Activated effector memory CD4-positive, alpha-beta T cell treated with anti-CD3 and anti-CD28 coated beads, Interleukin-2, amount 50 U/mL, for 16 hours (primary cell): Measurements from ENCODE around the gene TCF7L1.

Experiments used
- DNase-seq: peaks from one replicate; pipeline ENCODE4 v3.0.0-alpha.2; 2020

The TCF7L1 gene

DNA sequence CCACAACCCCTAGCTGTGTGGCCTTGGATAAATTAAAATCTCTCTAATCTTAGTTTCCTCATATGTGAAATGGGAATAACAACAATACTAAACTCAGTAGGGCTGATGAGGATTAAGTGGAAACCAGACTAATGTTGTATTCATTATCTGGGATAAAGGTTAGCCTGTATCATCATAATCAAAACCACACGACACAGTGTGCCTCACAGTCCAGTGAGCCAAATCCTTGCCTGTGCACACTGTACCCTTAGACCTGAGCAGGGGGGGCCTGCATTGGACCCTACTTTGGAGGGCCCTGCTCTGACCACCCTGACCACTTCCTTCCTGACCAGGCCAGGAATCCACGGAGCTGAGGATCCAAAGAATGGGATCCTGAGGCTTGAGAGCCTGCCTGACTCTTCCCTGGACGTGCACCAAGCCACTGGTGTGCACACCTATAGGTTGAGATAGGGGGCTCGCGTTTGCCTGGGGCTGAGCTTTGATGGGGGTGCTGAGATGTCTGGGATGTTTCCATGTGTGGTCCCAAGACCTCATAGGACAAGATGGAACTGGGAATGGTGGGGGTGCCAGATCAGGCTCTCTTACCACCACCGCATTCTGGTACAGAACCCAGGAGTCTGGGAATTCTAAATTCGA is 124.9 kb downstream of the TCF7L1 start:
- DNase-seq = no peak

- no peak for DNase-seq
These were observed 126.0 kb downstream of the TCF7L1 start for GRCh38 chr2:85259101-85259590.

GRCh38 chr2:85259879-85260278 is 126.7 kb downstream of the TCF7L1 start:
- no peak for DNase-seq

DNA sequence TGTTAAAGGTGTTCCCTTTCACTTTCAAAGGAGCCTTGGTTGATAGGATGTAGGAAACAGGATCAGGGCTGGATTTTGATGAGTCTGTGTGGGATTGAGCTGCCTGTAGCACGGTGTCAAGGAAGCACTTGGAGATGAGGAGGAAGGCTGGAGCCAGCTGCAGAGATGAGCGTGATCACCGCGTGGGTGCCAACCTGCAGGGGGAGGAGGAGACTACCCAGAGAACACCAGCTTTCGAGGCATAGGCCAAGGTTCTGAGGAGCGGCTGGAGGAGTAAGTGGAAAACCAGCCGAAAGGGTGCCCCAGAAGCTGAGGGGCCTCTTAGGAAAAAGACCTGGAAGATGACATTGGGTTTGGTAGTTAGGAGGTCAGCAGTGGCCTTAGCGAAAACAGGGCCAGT is 130.4 kb downstream of the TCF7L1 start:
- DNase-seq = no peak

DNA sequence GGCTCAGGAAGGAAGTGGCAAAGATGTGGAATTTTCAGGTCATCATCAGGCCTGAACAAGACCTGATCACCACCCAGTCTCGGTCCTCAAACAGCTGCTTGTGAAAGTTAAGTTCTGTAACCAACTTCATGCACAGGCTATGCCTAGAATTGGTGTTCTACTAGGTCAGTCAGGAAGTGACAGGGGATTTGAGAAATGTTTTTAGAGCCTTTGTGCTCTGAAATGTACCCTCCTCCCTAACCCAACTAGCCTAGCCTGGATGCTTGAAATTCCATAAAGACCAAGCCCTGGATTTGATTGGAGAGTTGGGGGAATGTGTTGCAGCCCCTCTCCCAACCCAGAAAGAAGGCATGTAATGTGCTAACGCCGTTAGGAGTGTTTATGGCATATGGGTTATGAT is 131.3 kb downstream of the TCF7L1 start:
- DNase-seq = no peak

GRCh38 chr2:85265304-85265703 is 132.1 kb downstream of the TCF7L1 start:
- no peak for DNase-seq

- peak; percentile 89 for DNase-seq
These were observed 133.2 kb downstream of the TCF7L1 start for GRCh38 chr2:85266146-85267041.

DNA sequence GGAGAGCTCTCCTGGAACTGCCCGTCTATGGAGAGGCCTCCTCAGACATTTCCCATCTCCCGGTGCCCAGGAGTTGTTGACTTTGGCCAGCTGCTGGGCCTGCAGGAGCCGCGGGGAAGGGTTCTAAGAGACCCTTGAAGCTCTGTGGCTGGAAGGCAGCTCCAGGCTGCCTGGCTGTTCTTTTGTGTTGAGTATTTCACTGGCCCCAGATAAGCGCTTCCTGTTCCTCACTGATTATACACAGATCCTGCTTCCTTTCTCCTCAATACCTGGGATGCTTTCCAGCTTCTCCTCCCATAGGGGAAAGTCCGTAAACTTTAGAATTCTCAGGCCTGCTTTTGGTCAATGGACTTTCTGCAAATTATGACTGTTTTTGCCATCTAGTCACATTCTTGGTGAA is 136.8 kb downstream of the TCF7L1 start:
- no peak for DNase-seq

DNA sequence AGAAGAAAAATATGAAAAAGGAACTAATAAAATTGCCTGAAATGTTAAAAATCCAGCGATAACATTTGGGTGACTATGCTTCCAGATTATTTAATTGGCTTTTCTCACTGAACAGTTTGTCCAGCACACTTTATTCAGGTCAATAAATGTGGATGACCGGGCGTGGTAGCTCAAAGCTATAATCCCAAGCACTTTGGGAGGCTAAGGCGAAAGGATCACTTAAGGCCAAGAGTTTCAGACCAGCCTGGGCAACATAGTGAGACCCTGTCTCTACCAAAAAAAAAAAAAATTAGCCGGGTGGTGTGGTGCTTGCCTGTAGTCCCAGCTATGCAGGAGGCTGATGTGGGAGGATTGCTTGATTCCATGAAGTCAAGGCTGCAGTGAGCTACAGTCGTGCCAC is 139.2 kb downstream of the TCF7L1 start:
- DNase-seq = no peak

GRCh38 chr2:85273738-85274731 is 140.8 kb downstream of the TCF7L1 start:
- no peak for DNase-seq

DNA sequence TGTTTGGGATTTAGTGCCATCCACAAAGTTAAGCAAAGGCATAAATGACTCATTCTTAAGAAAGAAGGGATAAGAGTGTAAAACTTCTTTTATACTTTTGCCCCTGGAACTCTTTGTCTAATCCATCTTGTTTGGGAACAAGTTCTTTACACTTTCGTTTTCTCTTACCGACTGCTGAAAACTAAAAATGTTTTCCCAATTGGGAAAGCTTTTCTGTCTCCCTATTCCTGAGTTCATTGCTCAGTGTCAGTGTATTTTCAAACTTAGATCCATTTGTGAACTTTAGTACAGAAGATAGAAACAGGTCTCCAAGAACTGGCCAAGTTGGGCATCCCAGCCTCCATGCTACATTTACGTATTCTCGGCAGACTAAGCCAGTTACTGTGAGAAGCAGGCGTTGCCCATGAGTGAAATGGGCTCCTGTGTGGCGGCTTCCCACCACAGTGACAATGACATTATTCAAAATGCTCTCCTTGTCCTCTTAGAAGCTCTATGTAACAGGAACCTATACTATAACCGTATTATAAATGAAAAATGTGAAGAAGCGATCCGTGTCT is 142.9 kb downstream of the TCF7L1 start:
- DNase-seq = peak; percentile 19

- DNase-seq = no peak
These were observed 143.5 kb downstream of the TCF7L1 start for GRCh38 chr2:85276571-85277118.

DNA sequence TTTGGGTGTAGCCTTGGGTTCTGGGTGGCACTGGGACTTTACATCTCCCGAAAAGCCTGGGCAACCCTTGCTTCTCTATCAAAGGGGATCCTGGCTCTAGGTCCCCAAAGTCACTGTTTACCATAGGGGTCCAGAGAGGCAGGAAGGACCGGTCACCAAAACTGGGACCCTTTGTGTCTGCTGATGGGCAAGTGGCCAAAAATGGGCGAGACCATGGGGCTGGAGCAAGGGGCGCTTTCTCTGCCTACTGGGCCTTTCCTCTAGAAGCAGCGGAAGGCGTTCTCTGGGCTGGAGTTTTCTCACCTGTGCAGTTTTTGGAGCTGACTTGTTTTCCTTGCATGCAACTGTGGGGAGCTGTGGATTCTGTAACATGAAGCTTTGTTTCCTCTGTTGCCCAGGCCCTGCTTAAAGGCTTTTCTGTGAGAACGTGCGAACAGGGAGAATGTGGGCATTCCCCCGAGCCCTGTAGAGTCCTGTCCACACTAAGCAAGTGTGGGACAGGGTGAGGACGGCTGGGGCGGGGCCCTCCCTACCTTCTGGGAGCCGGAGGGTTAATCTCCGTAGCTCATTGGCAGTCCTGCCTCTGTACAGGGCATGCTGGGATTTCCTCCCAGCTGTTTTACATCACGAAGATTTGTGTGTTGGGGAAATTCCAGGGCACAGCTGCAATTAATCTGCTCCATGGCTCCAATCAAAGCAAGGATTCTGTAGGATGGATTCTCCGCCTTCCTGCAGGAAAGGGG is 144.4 kb downstream of the TCF7L1 start:
- DNase-seq = peak; percentile 48

DNA sequence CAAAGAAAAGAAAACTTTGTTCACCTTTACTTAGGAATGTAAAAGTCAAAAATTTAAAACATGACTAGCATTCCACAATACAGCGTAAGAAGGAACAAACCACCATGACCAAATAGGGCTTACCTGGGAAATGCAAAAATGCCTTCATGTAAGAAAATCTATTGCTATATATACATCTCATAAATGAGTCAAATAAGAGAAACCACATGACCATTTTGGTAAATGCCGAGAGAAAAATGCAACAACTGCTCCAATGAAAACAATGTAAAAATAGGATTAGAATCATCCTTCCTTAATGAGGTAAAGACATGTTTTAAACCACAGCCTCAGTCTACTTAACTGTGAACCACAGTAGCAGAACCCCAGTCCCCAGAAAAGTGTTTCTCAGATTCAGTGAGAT is 145.2 kb downstream of the TCF7L1 start:
- DNase-seq = no peak

DNA sequence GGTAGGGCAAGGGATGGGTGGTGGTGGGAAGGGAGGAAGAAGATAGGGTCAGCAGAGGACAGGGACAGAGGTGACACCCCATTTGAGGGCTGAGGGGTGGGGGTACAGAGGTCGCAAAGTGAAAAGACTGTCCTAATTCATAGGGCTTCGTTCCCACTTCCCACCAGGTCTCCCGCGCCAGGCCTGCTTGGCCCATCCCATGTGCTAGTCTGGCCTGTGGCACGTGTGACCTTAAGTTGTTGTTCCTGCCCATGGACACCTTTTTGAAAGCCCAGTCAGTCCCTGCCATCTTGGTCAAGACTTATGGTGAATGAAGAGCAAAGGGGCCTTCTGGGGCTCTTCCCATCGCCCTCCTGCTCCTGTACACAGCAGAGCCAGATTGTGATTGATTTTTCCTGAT is 148.4 kb downstream of the TCF7L1 start:
- DNase-seq = no peak

- DNase-seq = no peak
These were observed 149.7 kb downstream of the TCF7L1 start for GRCh38 chr2:85282914-85283313.

GRCh38 chr2:85283641-85284040 is 150.4 kb downstream of the TCF7L1 start:
- DNase-seq = no peak

DNA sequence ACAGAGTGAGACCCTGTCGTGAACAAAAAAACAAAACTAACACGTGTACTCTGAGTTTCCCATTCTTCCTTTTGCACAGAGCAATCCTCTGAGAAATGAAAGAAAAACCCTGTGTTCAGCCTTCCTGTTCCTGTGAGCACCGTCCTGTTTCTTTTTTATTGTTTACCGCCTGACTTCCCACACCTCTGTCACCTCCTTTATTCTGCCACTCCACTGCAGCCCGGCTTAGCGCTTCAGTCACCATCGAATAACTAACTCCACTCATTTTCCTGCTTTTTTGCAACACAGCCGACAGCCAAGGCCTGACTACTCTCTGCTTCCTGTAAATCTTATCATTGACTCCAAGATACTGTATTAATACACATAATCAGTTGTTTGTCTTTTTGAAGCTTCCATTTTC is 153.7 kb downstream of the TCF7L1 start:
- DNase-seq = no peak

DNA sequence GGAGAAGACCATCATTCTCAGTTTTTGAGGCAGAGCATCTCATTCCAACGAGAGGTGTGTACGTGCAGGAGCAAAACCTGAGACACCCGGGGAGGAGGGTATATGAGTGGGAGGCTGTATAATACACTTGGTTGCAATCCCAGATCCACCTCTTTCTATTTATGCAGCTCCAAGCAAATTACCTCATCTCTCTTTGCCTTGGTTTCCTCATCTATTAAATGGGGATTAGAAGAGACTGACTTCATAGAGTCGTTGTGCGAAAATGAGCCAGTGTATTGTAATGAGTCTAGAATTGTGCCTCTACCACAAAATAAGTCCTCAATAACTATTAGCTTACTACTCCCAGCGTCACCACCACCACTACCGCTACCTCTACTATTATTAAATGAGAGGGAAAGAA is 154.5 kb downstream of the TCF7L1 start:
- DNase-seq = no peak

DNA sequence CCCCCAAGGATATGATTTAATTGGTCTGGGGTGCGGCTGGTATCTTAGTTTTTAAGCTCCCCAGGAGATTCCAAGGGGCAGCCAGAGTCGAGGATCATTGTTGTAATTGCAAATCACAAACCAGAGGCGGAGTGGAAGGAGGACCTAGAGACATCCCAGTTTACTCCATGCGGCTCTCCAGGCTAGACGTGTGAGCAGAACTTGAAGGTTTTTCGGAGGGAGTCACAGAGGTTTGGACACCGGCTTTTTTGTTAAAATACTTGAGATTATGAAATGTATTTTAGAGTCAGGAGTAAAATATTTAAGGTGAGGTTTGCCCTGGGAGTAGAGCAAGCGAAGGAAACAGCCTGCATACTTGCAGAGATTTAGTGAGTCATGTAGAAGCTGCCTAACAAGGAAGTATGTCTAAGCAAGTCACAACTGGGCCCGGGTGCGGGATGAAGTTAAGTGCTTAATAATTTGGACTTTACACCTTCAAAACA is 155.1 kb downstream of the TCF7L1 start:
- DNase-seq = no peak

DNA sequence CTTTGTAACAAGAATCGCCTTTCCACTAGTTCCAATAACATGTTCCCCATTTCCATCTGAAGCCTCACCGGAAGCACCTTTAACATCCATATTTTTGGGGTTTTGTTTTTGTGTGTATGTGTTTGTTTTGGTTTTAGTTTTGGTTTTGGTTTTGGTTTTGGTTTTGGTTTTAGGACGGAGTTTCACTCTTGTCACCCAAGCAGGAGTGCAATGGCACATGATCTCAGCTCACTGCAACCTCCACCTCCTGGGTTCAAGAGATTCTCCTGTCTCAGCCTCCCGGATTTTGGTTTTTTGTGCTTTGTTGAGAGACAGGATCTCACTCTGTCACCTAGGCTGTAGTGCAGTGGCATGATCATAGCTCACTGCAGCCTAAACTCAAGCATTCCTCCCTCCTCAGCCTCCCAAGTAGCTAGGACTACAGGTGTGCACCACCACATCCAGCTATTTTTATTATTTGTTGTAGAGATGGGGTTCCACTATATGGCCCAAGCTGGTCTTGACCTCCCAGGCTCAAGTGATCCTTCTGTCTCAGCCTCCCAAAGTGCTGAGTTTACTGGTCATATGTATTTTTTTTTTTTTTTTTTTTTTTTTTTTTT is 158.3 kb downstream of the TCF7L1 start:
- DNase-seq = no peak
